ENCODE results near the gene CCDC178. TPM values are rescaled to one million over a fixed set of nuclear protein-coding genes. Genes with fewer than 3 reads are reported as not detected.

Gene CCDC178
- total RNA-seq, 1 donor from 2014 or later = 0.27 TPM

GRCh38 chr18:33014060-33014796 is 426.3 kb downstream of the CCDC178 start:
- no peak for DNase-seq
- no peak overlapping the region for H3K27ac ChIP-seq (replicated peaks)

DNA sequence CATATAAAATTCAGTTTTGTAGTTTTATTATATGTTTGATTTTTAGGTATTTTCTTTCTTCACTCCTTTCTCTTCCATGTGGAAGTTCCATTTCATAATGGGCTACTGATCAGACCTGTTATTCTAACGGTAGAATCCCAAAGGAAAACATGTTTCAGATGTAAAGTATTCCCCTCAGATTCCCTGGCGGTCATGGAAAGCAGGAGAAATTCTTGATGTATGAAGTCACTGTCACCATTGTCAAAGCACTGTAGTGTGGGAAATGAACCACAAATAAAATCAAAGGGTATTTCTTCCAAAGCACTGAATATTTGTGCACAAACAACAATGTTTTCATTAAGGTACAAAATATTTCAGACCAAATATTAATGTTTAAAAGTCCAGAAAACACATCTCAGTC is 430.4 kb downstream of the CCDC178 start:
- H3K4me3 ChIP-seq = no peak overlapping the region
- intact Hi-C loops (cut with micrococcal nuclease) = no loop called here
- TF ChIP-seq CTCF (IDR thresholded peaks at IDR 0.05; ENCODE audit: borderline replicate concordance) = no peak
- H3K36me3 ChIP-seq = no peaks in the 10 kb centered on the region
- peaks cover 2% of the 10 kb centered on the region for H3K9me3 ChIP-seq (replicated peaks)
- H3K4me1 ChIP-seq = no peaks in the 10 kb centered on the region
- no peak overlapping the region for H3K27ac ChIP-seq (replicated peaks)
- DNase-seq = no peak
- no peaks in the 10 kb centered on the region for H3K27me3 ChIP-seq (ENCODE audit: low read depth)

More at GRCh38 chr18:33014060-33014796, 426.3 kb downstream of the CCDC178 start:
- Histone ChIP-seq H3K27me3 (ENCODE audit: low read depth) (no peaks in the 10 kb centered on the region), H3K9me3 (replicated peaks) (peaks cover 12% of the 10 kb centered on the region), H3K4me1 (no peaks in the 10 kb centered on the region), H3K4me3 (no peak overlapping the region), H3K36me3 (no peaks in the 10 kb centered on the region)
- intact Hi-C loops (cut with micrococcal nuclease) = no loop called here
- TF ChIP-seq CTCF (IDR thresholded peaks at IDR 0.05; ENCODE audit: borderline replicate concordance) = no peak

GRCh38 chr18:32998921-32999320 is 441.6 kb downstream of the CCDC178 start:
- peaks cover 52% of the 10 kb centered on the region for H3K9me3 ChIP-seq (replicated peaks)
- H3K27ac ChIP-seq (replicated peaks) = no peak overlapping the region
- intact Hi-C loops (cut with micrococcal nuclease) = no loop called here
- H3K36me3 ChIP-seq = no peaks in the 10 kb centered on the region
- no peak for TF ChIP-seq CTCF (IDR thresholded peaks at IDR 0.05; ENCODE audit: borderline replicate concordance)
- no peaks in the 10 kb centered on the region for H3K27me3 ChIP-seq (ENCODE audit: low read depth)
- DNase-seq = no peak
- H3K4me1 ChIP-seq = no peaks in the 10 kb centered on the region
- H3K4me3 ChIP-seq = no peak overlapping the region

GRCh38 chr18:32998285-32998684 is 442.2 kb downstream of the CCDC178 start:
- intact Hi-C loops (cut with micrococcal nuclease) = no loop called here
- Histone ChIP-seq H3K9me3 (replicated peaks) (peaks cover 48% of the 10 kb centered on the region), H3K27ac (replicated peaks) (no peak overlapping the region), H3K4me3 (no peak overlapping the region), H3K27me3 (ENCODE audit: low read depth) (no peaks in the 10 kb centered on the region), H3K4me1 (no peaks in the 10 kb centered on the region), H3K36me3 (no peaks in the 10 kb centered on the region)
- no peak for DNase-seq
- no peak for TF ChIP-seq CTCF (IDR thresholded peaks at IDR 0.05; ENCODE audit: borderline replicate concordance)

DNA sequence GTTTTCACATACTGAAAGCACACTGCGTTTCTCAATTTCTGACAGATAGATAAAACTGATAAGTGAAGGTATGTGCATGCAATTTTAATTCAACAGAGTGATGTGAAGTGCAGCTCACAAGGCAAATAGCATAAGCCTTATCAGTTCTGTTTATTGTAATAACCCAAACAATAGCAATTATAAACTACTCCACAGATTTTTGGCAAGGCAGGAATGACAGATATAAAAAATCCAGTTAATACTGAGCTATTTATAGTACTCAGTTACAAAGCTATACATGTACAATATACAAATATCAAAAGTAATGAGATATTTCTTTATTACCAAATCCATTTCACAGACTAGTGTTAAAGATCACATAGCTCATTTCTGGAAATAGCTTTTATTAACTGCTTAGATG is 456.8 kb downstream of the CCDC178 start:
- Histone ChIP-seq H3K4me1 (no peaks in the 10 kb centered on the region), H3K36me3 (no peaks in the 10 kb centered on the region), H3K27ac (replicated peaks) (no peak overlapping the region), H3K9me3 (replicated peaks) (no peaks in the 10 kb centered on the region), H3K4me3 (no peak overlapping the region), H3K27me3 (ENCODE audit: low read depth) (no peaks in the 10 kb centered on the region)
- no peak for TF ChIP-seq CTCF (IDR thresholded peaks at IDR 0.05; ENCODE audit: borderline replicate concordance)
- no peak for DNase-seq
- intact Hi-C loops (cut with micrococcal nuclease) = no loop called here
